Measurements from ENCODE around the gene PPARD. TPM values are rescaled to one million over a fixed set of nuclear protein-coding genes. Genes with fewer than 3 reads are reported as not detected.
"Not testable (repeated sequence)": the region's sequence is repeated elsewhere in the genome, so short reads cannot be mapped to it uniquely, and the experiment has no call there.

Gene PPARD
- polyA plus RNA-seq, 2 of the 4 experiments (the other 2 are of a cell fraction): 3.8 to 5.9 TPM

- 68% methylated on average over 1 of the region's 1 CpG for WGBS (ENCODE audit: missing lambda C conversion rate)
- H3K4me1 ChIP-seq: no peaks in the 10 kb centered on the region
- TF ChIP-seq HDAC2 (IDR thresholded peaks at IDR 0.05) (no peak), EP300 (IDR thresholded peaks at IDR 0.05) (no peak), RAD21 (conservative IDR thresholded peaks at IDR 0.05 in 1 of 2, IDR thresholded peaks at IDR 0.05 in 1 of 2) (no peak), RNF2 (IDR thresholded peaks at IDR 0.05; ENCODE audit: borderline replicate concordance, low read depth) (no peak), HEYL (CRISPR knock-in tag; IDR thresholded peaks at IDR 0.05) (no peak), HOXA7 (CRISPR knock-in tag; IDR thresholded peaks at IDR 0.05) (no peak), POLR2A (IDR thresholded peaks at IDR 0.05; ENCODE audit: low read length) (no peak), CHD2 (IDR thresholded peaks at IDR 0.05; ENCODE audit: low read length, partially characterized antibody) (no peak), RFX5 (IDR thresholded peaks at IDR 0.05) (no peak), JUN (IDR thresholded peaks at IDR 0.05) (no peak)
- TF ChIP-seq, protein P1, sequence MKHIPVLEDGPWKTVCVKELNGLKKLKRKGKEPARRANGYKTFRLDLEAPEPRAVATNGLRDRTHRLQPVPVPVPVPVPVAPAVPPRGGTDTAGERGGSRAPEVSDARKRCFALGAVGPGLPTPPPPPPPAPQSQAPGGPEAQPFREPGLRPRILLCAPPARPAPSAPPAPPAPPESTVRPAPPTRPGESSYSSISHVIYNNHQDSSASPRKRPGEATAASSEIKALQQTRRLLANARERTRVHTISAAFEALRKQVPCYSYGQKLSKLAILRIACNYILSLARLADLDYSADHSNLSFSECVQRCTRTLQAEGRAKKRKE (CRISPR knock-in tag; IDR thresholded peaks at IDR 0.05; ENCODE audit: low read depth): no peak
- DNase-seq (ENCODE audit: low read depth in 1 of 2, low spot score in 1 of 2) (no peak), ATAC-seq (no peak), FAIRE-seq (no peak)
- H3K4me2 ChIP-seq: no peak overlapping the region
- ChIA-PET CTCF (interaction anchor here (1.7 to 2.0 kb wide), 2 partner anchors 9 to 145 kb away, joined by 4 to 7 read pairs; no protein-coding TSS in a partner anchor), POLR2A (no interaction called here)
- no peaks in the 10 kb centered on the region for H3K9me3 ChIP-seq
- no peak overlapping the region for H3K27ac ChIP-seq
- no peak overlapping the region for H3K4me3 ChIP-seq
Observed at GRCh38 chr6:35304299-35304698, 38.1 kb upstream of the PPARD start.

DNA sequence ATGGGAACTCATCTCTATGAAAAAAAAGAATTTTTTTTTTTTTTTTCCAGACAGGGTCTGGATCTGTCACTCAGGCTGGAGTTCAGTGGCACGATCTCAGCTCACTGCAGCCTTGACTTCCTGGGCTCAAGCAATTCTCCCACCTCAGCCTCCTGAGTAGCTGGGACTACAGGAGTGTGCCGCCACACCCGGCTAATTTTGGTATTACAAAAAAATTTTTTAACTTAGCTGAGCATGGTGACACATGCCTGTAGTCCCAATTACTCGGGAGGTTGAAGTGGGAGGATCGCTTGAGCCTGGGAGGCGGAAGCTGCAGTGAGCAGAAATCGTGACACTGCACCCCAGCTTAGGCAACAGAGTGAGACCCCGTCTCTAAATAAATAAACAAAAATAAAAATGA is 37.2 kb upstream of the PPARD start:
- Histone ChIP-seq H3K27ac (no peak overlapping the region), H3K9me3 (no peaks in the 10 kb centered on the region), H3K4me1 (no peaks in the 10 kb centered on the region), H3K4me2 (no peak overlapping the region), H3K4me3 (no peak overlapping the region)
- no peak for TF ChIP-seq MAZ (IDR thresholded peaks at IDR 0.05; ENCODE audit: borderline replicate concordance, low read depth, low read length)
- TF ChIP-seq ZFP36 (IDR thresholded peaks at IDR 0.05; ENCODE audit: borderline replicate concordance, partially characterized antibody): no peak
- no peak for TF ChIP-seq ELK1 (IDR thresholded peaks at IDR 0.05; ENCODE audit: low read depth, low read length)
- TF ChIP-seq CBX2 (IDR thresholded peaks at IDR 0.05; ENCODE audit: borderline replicate concordance, low read depth): no peak
- no peak for TF ChIP-seq SMC3 (IDR thresholded peaks at IDR 0.05)
- no peak for TF ChIP-seq MAX (IDR thresholded peaks at IDR 0.05)
- TF ChIP-seq BHLHE40 (IDR thresholded peaks at IDR 0.05; ENCODE audit: low read depth, low read length): no peak
- no peak for TF ChIP-seq ESRRA (IDR thresholded peaks at IDR 0.05; ENCODE audit: borderline replicate concordance, low read length)
- TF ChIP-seq CBX8 (IDR thresholded peaks at IDR 0.05): no peak
- no peak for TF ChIP-seq RARB (CRISPR knock-in tag; IDR thresholded peaks at IDR 0.05)
- TF ChIP-seq TP53 (CRISPR knock-in tag; IDR thresholded peaks at IDR 0.05): no peak
- TF ChIP-seq, protein P2, sequence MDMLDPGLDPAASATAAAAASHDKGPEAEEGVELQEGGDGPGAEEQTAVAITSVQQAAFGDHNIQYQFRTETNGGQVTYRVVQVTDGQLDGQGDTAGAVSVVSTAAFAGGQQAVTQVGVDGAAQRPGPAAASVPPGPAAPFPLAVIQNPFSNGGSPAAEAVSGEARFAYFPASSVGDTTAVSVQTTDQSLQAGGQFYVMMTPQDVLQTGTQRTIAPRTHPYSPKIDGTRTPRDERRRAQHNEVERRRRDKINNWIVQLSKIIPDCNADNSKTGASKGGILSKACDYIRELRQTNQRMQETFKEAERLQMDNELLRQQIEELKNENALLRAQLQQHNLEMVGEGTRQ (IDR thresholded peaks at IDR 0.05): no peak
- TF ChIP-seq ZSCAN20 (CRISPR knock-in tag; IDR thresholded peaks at IDR 0.05): no peak
- no peak for TF ChIP-seq ZNF302 (CRISPR knock-in tag; IDR thresholded peaks at IDR 0.05)
- no peak for TF ChIP-seq CEBPB (IDR thresholded peaks at IDR 0.05)
- TF ChIP-seq CHD4 (IDR thresholded peaks at IDR 0.05; ENCODE audit: borderline replicate concordance): no peak
- TF ChIP-seq RAD21 (conservative IDR thresholded peaks at IDR 0.05 in 1 of 2, IDR thresholded peaks at IDR 0.05 in 1 of 2): no peak
- ChIA-PET CTCF (interaction anchor here (0.9 to 2.0 kb wide), 3 partner anchors 9 to 37 kb away, joined by 3 to 7 read pairs (median 4); no protein-coding TSS in a partner anchor), POLR2A (no interaction called here)
- DNase-seq (ENCODE audit: low read depth in 1 of 2, low spot score in 1 of 2): peak in 1 of 2 experiments; percentile 19
- FAIRE-seq: no peak
- WGBS (ENCODE audit: missing lambda C conversion rate): 59% methylated on average over 8 of the region's 8 CpGs
- peak in 1 of 2 experiments; percentile 74; a peak in 3 of 6 replicates for ATAC-seq

GRCh38 chr6:35307138-35307537 is 35.2 kb upstream of the PPARD start:
- CTCF ChIA-PET: interaction anchor here (0.5 to 1.4 kb wide), 4 partner anchors 11 to 38 kb away, joined by 3 to 5 read pairs (median 3); no protein-coding TSS in a partner anchor
- FAIRE-seq, POLR2A ChIA-PET: not testable (repeated sequence)

GRCh38 chr6:35308543-35308942 is 33.8 kb upstream of the PPARD start:
- WGBS (ENCODE audit: missing lambda C conversion rate): 89% methylated on average over 2 of the region's 2 CpGs
- CTCF ChIA-PET: interaction anchor here (0.6 to 1.4 kb wide), 6 partner anchors 12 to 893 kb away, joined by 3 to 5 read pairs (median 3); no protein-coding TSS in a partner anchor
- H3K9me3 ChIP-seq; ATAC-seq; H3K4me3 ChIP-seq; POLR2A ChIA-PET; FAIRE-seq; DNase-seq (ENCODE audit: low read depth in 1 of 2, low spot score in 1 of 2); H3K4me1 ChIP-seq; H3K4me2 ChIP-seq; H3K27ac ChIP-seq: not testable (repeated sequence)

More at GRCh38 chr6:35307138-35307537, 35.2 kb upstream of the PPARD start:
- not testable (repeated sequence) for H3K4me1 ChIP-seq; H3K4me3 ChIP-seq; H3K9me3 ChIP-seq; H3K27ac ChIP-seq; H3K4me2 ChIP-seq; ATAC-seq; DNase-seq (ENCODE audit: low read depth in 1 of 2, low spot score in 1 of 2)
- 85% methylated on average over 15 of the region's 15 CpGs for WGBS (ENCODE audit: missing lambda C conversion rate)
